HL-60/S4 treated with phorbol 12-myristate 13-acetate at 8.2 ng/mL for 4 days and 3 days (cell line): Measurements from ENCODE around the gene TIGAR.

Source experiments
- in situ Hi-C: fragments of 300-500 bp; cut with MboI; formaldehyde crosslinking; loops from 2 replicates; pipeline ENCODE4 v1.15.0; 2022; ENCODE audit warnings: low sequenced_read_pairs

TIGAR gene

DNA sequence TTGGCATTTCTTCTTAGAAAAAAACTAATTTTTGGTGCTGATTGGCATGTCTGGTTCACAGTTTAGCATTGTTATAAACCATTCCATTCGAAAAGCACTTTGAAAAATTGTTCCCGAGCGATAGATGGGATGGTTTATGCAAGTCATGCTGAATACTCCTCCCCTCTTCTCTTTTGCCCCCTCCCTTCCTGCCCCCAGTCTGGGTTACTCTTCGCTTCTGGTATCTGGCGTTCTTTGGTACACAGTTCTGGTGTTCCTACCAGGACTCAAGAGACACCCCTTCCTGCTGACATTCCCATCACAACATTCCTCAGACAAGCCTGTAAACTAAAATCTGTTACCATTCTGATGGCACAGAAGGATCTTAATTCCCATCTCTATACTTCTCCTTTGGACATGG, 20.1 kb upstream of the TIGAR start:
- in situ Hi-C loops, result no loop called here

DNA sequence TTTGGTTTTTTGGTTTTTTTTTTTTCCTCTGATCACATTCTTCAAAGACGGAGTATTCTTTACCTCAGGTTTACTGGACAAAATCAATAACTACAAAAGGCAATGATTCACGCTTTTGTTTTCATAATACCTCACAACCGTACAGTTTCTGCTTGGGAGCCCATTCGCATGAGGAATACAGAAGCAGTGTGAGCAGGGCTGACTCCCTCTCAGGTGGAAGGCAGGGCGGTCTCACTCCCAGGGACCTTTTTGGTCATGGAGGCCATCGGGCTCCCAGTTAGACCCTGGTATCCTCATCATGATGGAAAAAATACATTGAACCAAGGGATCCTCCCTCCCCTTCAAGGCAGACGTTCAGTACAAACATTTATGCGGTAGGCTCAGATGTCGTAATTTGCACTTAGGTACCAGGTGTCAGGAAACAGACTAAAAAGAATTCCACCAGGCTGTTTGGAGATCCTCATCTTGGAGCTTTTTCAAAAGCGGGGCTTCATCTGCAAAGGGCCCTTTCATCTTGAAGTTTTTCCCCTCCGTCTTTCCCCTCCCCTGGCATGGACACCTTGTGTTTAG, 19.0 kb upstream of the TIGAR start:
- in situ Hi-C loops, result no loop called here

DNA sequence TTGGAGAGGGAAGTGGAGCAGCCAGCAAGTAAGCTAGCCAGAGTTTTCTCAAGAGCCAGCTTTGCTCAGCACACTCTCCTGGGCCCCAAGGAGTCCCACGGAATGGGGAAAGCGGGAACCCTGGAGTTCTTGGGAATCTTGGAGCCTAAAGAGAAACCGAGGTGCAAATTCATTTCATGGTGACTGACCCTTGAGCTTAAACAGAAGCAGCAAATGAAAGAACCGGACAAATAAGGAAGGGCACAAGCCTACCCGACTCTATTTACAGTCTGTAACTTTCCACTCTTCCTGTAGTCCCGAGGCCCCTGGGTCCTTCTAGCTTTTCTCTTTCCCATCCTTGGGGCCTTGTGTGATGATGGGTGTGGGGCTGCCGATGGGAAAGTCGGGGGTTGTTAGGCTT, 18.1 kb upstream of the TIGAR start:
- in situ Hi-C loops, result no loop called here

DNA sequence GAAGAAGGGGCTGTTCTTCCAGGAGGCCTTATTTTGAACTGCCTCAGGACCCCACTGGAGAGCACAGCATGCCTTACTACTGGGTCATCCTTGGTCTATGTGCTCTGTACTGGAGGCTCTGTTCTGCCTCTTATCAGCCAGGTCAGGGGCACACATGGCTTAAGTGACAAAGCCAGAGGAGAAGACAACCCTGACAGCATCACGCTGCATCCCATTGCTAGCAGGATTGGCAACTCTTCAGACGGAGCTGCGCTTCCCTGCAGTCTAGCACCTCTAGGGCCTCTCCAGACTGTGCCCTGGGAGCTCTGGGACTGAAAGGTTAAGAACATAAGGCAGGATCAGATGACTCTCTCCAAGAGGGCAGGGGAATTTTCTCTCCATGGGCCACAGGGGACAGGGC, 17.3 kb upstream of the TIGAR start:
- in situ Hi-C loops, result no loop called here

DNA sequence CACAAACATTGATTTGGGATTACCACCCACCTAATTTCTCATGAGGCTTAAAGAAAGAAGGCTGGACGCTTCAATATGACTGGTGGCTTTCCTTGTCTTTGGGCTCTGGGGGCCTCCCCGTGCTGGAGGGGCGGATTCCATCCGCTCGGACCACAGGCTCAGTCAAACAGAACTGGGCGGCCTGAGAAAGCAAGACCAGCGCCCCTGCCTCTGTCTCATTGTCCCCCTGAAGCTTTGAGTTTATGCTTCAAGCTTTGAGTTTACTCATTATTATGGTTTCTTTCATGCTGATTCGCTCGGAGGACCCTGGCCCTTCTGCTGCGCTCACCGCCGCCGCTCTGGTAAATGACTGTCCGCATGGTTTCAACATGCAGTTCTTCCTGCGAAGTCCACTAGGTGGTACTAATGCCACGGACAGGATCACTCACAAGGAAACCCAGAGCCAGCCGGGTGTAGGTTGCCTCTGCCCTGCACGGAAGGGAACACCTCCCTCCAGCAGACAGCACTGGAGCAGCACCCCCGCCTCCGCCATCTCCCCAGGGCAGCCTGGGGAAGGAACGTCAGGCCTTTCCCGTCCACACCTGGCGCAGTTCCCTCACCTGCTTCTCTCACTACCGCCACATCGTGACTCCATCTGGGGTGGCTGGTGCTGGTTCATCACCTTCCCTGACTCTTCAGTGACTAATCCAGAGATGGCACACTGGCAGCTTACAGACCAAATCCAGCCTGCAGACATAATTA, 13.2 kb upstream of the TIGAR start:
- in situ Hi-C loops, result no loop called here

DNA sequence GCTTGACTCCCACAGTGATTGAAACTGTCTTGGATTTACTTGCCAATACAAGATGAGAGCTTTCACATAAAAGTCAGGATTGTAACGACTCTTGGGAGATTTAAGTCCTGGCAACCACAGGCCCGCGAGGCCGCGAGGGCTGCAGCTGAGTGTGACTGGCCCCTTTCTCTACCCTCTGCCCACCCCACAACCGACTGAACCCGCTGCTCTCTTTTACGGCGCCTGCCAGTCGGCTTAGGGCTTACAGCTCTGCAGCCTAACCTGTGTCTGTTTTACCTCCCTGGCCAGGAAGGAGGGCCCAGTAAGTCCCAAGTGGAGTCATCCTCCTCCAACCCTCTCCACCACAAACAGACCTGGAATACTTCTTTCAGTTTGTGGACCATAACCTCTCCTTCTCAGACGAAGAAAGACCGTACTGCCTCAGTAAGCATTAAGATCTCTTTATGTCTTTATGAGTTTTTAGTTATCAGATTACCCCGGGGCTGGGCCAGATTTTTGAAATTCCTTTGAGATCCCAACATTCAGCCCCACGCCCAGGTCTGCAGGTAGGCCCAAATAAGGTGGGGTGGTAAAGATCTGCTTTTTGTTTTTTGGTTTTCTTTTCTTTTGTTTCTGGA, 12.6 kb upstream of the TIGAR start:
- in situ Hi-C loops, result no loop called here

DNA sequence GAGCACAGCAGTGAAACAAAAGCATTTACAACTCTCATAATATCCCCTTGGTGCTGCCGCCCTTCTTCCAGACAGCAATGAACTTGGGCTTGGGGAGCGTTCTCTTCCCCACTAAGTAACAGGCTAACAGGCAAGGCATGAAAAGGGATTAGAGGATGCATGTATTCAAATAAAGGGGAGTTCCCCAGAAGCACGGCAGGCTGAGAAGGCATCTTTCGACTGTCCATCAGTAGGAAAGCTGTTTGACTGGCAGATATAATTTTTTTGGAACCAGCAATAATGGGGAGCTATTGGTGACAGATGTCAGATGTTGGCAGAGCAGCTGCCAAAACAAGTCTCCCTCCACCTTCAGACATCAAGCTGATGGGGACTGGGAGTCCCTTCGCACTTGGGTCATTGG, 9.2 kb upstream of the TIGAR start:
- in situ Hi-C loops, result no loop called here

DNA sequence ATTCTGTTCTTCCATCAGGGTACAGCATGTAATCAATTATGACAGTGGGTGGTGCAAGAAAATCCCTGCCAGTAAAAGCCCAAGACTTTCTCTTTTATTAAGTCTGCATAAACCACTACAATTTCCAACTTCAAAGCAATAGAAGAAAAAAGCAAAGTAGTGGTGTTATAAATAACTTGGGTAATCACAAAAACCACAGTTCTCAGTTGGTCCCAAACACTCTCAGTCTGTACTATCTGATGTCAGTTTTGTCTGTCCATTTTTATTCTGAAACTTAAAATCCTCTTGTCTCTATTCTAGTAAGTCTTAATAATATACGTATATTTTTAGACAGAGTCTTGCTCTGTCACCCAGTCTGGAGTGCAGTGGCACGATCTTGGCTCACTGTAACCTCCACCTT, 8.8 kb upstream of the TIGAR start:
- in situ Hi-C loops, result no loop called here

DNA sequence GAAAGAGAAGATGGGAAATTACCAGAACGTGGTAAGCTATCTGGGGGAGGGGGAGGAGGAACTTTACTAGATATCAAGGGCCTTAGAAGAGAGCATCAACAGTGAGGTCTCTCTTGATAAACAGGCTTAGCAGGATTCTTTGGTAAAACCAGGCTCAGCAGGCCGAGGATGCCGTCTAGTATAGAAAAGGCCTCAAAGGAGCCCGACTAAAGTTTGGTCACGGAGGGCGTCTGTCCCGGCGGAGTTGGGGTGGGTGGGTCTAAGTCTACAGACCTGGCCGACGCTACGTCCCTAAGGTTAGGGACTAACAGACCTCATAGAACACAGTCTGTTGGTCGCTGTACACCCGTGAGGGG, 538 bp upstream of the TIGAR start:
- in situ Hi-C loops, result no loop called here

DNA sequence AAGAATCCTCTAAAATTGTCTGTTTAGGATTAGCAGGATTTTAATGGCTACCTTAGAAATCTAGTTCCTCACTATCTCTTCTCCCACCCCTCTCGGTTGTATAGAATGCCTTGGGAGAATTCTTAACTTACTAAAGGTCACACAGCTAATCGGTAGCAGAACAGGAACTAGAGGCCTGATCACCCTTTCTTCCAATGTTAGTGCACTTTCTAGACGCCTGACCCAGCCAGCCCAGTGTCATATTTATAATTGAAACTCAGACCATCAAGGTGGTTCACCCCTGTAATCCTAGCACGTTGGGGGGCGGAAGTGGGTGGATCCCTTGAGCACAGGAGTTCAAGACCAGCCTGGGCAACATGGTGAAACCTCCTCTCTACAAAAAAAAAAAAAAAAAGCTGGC, 1.7 kb downstream of the TIGAR start:
- in situ Hi-C loops, result no loop called here

DNA sequence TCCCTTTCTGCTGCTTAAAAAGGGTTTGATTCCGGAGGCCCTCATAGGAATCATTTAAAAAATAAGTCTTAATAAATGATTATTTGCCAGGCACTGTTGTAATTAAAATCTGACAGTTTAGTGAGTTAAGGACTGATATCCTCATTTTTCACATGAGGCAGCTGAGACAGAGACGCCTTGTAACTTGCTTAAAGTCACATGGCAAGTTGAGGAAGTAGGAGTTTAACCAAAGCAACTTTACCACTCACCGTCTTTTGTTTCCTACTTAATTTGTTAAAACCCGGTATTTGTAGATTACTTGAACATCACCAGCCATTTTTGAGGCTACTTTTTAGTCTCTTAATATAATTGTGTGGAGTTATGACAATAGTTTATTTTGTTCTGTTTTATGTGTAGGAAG, 2.4 kb downstream of the TIGAR start:
- in situ Hi-C loops, result no loop called here

DNA sequence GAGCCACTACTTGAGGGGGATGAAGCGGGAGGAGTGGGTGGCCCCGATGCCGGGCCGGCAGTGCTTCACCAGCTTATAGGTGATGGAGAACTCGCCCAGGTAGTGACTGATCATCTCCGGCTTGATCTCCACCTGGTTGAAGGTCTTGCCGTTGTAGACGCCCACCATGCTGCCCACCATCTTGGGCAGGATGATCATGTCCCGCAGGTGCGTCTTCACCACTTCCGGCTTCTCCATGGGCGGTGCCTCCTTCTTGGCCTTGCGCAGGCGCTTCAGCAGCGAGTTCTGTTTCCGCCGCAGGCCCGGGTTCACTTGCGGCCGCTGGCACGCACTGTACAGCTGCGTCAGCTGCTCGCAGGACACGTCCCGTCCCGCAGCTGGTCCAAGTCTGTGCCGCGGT, 3.4 kb downstream of the TIGAR start:
- in situ Hi-C loops, result no loop called here

DNA sequence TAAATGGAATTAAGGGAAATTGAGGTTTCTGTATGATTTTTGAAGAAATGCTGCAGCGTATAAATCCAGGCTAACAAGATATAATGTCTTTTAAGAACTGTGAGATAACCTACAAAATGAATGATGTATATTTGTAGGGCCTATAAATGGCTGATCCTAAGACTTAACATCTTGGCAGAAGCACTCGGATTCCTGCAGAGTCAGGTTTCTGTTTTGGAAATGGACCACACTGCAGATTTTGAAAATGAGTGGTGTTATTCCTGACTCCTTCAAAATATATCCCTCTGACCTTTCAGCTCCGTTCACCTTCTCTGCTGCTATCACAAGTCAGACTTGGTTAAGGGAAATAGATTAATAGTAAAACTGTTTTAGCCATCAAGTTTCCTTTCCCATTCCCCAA, 5.0 kb downstream of the TIGAR start:
- in situ Hi-C loops, result no loop called here

DNA sequence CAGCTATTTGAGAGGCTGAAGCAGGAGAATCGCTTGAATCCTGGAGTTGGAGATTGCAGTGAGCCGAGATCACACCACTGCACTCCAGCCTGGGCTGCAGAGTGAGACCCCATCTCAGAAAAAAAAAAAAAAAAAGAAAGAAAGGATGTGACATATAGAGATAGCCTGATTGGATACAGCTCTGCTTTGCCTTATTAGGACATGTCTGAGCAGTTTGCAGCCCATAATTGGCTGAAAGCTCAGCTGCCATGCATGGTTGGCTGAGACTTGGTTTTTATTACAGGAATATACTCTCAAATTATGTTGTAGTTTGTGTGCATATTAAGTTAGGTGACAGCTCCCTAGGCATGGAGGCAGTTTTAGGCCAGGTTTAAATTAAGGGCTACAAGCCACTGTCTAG, 6.3 kb downstream of the TIGAR start:
- in situ Hi-C loops, result no loop called here

DNA sequence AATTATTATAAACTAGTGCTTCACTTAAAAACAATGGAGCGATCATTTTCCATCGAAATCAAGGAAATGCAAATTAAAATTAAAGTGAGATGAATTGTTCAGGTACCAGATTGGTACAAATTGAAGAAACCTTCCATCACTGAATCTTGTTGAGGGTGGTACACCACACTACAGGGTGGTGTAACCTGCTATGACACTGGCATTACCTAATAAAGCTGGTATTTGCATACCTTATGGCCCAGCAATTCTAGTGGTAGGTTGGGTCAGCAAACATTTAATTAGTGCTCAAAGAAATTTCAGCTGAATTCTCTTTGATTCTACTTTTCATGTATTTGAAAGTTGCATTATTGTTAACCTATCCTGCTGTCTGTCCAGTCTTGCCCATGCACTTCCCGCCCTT, 9.2 kb downstream of the TIGAR start:
- in situ Hi-C loops, result no loop called here

DNA sequence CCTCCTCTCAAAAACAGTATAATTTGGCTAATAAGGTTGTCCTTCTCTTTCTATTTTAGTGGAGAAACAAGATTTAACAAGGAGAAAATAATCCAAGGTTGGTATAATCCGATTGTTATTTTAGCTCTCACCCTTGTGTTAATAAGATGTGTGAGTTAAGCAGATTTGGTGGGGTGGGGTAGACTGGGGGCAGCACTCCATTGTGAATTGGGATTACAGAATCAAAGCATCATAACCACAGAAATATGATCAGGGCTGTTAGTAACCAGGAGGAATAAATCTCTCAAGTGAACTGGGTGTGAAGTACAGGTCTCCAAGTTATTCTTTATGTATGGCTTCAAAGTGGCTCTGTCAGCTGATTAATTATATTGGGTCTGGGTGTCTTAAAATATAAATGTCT, 10.2 kb downstream of the TIGAR start:
- in situ Hi-C loops, result no loop called here

DNA sequence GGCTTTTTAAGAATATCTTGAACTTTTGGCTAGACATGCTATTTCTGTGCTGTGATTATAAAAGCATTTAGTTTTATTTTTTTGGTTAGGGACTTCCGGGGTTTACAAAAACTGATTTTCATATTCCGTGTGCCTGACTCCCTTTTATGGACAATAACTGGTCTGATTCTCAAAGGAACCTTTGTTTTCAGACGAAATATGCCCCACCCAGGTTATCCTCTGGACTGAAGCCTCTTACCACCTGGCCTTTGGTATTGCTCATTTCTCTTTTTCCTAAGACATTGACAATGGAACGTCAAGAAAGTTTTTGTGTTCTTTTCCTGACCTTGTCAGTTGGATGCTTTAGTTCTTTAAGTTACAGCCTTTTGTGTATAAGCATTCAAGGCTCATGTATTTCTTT, 10.8 kb downstream of the TIGAR start:
- in situ Hi-C loops, result no loop called here

DNA sequence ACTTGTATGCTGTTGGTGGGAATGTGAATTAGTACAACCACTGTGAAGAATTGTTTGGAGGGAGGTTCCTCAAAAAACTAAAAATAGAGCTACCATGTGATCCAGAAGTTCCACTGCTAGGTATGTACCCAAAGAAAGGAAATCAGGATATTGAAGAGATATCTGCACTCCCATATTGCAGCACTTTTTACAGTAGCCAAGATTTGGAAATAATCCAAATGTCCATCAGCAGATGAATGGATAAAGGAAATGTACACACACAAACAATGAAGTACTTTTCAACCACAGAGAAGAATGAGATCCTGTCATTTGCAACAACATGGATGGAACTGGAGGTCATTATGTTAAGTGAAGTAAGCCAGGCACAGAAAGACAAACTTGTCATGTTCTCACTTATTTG, 25.9 kb downstream of the TIGAR start:
- in situ Hi-C loops, result no loop called here

DNA sequence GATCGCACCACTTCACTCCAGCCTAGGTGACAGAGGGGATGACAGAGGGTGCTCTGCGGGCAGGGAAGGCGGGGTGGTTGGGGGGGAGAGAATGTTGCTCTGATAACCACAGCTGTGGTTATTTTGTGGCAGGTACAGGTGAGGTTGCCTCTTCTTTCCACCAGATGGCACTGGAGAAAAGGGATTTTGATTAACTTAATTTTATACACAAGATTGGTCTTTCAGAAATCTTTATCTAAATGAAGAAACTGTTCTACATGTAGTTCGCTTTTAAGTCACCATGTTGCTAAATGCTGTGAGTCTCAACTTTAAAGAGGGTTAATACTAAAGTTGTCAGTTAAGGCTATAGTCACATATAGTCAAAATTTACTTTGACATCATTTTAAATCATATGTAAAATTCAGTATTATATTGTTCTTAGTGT, 32.8 kb downstream of the TIGAR start:
- in situ Hi-C loops, result no loop called here

DNA sequence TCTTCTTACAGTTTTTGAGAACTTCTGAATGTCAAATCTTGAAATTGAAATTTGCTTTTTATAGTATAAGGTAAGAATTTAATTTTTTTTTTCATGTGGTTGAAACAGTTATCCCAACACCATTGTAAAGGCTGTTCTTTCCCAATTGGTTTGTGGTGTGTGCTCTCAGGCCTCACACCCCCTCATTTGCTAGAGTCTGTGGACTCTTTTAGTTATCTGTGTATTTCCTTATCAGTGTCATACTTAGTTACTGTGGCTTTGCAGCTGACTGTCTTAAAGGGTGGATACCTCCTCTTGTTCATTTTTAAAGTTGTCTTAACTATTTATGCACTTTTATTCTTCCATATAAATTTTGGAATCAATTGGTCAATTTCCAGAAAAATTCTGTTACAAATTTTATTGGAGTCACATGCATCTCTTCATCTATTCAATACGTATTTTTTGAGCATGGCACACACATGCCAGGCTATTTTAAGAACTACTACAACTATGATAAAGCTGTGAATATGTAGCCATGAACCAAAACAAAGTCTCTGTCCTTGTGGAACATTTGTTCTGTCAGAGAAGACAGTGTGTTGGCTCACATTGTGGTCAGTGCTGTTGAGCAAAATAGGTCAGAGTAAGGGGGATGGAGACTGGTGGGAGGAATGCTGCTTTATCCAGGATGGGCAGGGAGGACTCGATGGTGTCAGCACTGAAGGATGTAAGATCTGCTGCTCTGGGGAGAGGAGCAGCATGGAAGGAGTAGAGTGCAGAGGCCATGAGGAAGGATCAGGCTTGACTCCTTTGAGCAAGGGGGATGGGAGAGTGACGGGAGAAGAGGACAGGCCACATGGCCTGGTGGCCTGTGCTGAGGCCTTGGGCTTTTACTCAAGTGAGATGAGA, 34.4 kb downstream of the TIGAR start:
- in situ Hi-C loops, result no loop called here

DNA sequence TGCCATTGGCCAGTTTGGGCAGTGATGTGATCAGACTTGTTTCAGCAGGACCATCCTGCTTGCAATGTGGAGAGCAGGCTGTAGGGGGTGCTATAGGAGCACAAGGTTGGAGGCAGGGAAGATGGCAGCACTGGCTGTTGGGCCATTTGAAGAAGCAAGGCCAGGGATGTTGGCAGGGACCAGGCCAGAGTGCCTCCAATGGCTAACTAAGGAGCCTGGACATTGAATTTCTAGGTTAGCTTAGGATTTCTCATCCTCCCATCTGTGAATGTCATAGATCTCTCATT, 35.0 kb downstream of the TIGAR start:
- in situ Hi-C loops, result no loop called here

DNA sequence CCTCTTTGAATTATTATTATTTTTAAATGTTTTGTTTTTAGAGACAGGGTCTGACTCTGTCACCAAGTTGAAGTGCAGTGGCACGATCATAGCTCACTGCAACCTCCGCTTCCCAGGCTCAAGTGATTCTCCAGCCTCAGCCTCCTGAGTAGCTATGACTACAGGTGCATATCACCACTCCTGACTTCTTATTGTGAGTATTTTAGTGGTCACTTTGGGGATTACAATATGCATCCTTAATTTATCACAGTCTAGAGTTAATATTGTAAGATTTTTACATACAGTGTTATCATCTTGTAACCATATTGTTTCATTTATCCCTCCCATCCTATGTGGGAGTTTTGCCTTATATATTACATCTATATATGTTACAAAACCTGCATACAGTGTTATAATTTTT, 45.1 kb downstream of the TIGAR start:
- in situ Hi-C loops, result no loop called here
